A172 (cell line): ENCODE results near the gene ANTKMT. TPM values are rescaled to one million over a fixed set of nuclear protein-coding genes. Genes with fewer than 3 reads are reported as not detected.
"Not testable (repeated sequence)": the region's sequence is repeated elsewhere in the genome, so short reads cannot be mapped to it uniquely, and the experiment has no call there.

Experiments used
- DNase-seq: peaks from one replicate; pipeline ENCODE4 v3.0.0-alpha.2; 2015; ENCODE audit warnings: low spot score
- total RNA-seq: library from RNA; depleted of rRNA; stranded (reverse); fragments of >200 nt; shearing (Covaris generic); gene quantifications from 2 replicates; pipeline ENCODE4 v1.2.3, GENCODE V29; 2014

Gene ANTKMT
- total RNA-seq, 1 experiment from 2014 or later = 94.2 TPM

- peak; percentile 82 for DNase-seq
Observed at GRCh38 chr16:740764-741505, 20.0 kb downstream of the ANTKMT start, which contains the start of gene CIAO3. Gene CIAO3, minus strand, starts transcription at chr16:740997. Its CDS starts 12 bp downstream, at chr16:740985.

DNA sequence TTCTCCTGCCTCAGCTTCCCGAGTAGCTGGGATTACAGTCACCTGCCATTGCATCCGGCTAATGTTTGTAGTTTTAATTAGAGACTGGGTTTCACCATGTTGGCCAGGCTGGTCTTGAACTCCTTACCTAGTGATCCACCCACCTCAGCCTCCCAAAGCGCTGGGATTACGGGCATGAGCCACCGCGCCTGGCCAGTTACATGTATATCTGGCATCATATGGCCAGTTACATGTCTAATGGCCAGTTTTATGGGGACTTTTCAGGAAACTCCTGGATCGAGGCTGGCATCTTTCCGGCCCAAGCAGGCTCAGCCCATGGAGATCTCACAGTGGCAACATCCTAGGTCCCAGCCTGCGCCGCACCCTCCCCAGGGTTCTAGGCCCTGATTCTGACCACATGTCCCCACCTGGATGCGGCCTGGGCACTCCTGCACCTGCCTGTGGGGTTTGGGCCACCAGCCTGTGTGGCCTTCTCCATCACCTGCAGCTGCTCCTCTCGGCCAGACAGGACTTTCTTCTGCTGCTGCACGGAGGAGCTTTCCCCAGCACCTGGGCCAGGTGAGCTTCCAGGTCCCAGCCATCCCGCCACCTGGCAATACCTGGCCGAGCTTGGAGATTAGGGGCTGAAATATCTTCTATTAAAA lies 21.2 kb downstream of the ANTKMT start:
- no peak for DNase-seq

GRCh38 chr16:742894-743293 lies 21.9 kb downstream of the ANTKMT start:
- DNase-seq = not testable (repeated sequence)

GRCh38 chr16:743794-744500 lies 23.0 kb downstream of the ANTKMT start:
- no peak for DNase-seq

GRCh38 chr16:745739-746138 lies 24.8 kb downstream of the ANTKMT start:
- no peak for DNase-seq

DNA sequence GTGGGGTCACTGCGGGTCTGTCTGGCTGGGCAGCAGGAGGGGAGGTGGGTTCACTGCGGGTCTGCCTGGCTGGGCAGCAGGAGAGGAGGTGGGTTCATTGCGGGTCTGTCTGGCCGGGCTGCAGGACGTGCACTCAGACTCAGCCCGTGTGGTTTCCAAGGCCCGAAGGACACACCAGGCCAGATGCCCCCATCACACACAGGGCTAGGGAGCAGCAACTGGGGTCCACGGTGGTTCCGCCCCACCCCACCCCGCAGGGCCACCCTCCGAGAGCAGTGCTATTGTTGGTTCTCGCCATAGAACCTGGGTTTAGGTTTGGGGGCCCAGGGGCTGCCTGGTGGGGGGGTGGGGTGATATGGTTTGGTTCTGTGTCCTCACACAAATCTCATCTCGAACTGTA lies 25.7 kb downstream of the ANTKMT start:
- no peak for DNase-seq

- no peak for DNase-seq
Observed at GRCh38 chr16:747978-748746, 27.2 kb downstream of the ANTKMT start.

DNA sequence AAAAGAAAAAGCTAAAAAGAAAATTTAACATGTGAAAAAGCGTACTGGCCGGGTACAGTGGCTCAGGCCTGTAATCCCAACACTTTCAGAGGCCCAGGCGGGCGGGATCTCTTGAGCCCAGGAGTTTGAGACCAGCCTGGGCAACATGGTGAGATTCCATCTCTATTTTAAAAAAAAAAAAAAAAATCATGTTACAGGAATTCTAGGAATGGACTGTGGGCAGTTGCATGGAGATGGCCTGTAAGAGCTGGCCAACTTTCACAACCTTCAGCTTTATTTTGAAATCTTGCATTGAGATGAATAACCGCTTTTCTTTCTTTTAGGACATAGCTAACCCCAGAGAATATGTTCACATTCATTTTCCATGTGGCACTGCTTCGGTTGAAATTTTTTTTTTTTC lies 28.1 kb downstream of the ANTKMT start:
- no peak for DNase-seq

GRCh38 chr16:750485-750884 lies 29.5 kb downstream of the ANTKMT start:
- no peak for DNase-seq

GRCh38 chr16:751152-752006 lies 30.4 kb downstream of the ANTKMT start:
- DNase-seq = no peak

DNA sequence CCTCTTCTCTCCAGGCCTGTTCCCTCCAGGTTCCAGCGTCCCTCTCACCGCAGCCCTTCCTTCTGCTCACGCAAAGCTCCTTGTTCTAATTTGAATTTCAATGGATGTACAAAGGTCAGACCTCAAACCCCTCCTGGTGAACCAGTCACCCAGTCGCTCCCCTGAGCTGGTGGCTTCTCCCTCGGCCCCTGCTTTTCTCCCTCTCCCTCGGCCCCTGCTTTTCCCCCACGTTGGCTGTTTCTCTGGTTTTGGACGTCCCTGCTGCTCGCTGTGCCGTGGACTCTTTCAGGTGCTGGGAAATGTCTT lies 31.0 kb downstream of the ANTKMT start:
- DNase-seq = no peak

DNA sequence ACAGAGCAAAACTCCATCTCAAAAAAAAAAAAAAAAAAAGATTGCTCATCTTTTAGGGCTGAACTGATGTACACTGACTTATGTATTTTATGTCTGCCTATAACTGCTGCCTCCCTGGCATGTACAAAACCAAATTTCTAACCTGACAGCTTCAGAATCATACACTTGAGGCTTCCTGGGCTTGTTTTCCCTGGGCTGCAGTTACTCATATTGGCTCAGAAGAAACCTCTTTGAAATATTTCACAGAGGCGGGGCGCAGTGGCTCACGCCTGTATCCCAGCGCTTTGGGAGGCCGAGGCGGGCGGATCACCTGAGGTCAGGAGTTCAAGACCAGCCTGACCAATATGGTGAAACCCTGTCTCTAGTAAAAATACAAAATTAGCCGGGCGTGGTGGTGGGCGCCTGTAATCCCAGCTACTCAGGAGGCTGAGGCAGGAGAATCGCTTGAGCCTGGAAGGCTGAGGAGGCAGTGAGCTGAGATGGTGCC lies 33.2 kb downstream of the ANTKMT start:
- not testable (repeated sequence) for DNase-seq

GRCh38 chr16:754656-755055 lies 33.7 kb downstream of the ANTKMT start:
- no peak for DNase-seq

DNA sequence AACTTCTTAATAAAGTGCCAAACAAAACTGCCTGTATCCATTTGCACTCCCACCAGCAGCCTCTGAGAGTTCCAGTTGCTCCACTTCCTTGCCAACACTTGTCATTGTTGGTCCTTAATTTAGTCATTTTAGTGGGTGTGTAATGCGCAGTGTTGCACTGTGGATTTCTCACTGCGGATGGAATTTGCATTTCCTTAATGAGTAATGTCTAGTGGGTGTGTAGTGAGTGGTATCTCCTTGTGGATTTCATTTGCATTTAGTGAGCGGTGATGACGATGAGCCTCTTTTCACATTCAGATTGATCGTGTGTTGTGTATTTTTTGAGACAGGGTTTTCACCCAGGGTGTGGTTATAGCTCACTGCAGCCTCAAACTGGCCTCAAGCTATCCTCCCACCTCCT lies 35.5 kb downstream of the ANTKMT start:
- DNase-seq = no peak

DNA sequence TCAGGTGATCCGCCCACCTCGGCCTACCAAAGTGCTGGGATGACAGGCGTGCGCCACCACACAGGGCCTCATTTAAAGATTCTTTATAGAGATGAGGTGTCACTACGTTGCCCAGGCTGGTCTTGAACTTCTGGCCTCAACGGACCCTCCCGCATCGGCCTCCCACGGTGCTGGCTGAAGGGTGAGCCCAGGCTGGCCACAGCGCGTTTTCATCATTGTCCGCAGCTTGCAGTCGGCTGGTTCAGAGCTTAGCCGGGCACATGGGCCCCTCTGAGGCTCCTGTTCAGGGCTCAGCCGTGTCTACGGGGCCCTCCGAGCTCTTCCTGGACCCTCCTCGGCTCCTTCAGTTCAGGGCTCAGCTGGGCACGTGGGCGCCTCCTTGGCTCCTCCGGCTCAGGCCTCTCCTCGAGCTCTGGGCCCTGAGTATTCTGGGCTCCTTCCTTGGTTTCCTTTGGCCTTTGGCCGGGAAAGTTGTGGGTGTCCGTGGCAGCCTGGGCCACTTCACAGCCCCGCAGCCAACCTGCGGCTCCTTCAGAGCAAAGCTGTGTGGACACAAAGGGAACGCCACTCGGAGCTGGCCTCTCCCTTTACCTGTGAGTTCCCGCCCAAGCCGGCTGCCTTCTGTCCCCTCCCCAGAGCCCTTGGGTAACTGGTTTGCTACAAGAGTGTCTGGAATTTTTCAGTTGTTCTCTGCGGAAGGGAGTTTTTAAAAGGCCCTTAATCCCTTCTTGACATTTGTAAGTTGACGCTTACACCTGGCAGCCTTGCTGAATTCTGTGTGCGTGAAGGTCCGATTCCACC lies 38.4 kb downstream of the ANTKMT start:
- no peak for DNase-seq

DNA sequence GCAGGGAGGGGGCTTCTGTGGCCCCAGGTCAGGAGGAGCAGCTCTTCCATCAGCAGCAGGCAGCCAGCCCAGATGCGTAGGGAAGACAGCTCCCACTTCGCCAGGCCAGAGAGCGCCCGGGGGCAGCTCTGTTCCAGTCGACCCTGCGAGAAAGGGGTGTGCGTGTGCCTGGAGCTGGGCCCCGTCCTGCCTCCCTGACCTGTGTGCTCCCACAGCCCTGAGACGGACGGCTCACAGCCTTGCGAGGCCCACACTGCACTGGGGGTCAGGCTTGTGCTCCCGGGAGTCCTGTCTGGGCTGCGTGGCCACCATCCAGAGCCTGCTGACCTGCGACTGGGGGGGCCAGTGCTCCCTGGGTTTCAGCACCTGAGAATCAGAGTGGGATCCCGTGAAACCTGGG lies 39.1 kb downstream of the ANTKMT start:
- DNase-seq = no peak

DNA sequence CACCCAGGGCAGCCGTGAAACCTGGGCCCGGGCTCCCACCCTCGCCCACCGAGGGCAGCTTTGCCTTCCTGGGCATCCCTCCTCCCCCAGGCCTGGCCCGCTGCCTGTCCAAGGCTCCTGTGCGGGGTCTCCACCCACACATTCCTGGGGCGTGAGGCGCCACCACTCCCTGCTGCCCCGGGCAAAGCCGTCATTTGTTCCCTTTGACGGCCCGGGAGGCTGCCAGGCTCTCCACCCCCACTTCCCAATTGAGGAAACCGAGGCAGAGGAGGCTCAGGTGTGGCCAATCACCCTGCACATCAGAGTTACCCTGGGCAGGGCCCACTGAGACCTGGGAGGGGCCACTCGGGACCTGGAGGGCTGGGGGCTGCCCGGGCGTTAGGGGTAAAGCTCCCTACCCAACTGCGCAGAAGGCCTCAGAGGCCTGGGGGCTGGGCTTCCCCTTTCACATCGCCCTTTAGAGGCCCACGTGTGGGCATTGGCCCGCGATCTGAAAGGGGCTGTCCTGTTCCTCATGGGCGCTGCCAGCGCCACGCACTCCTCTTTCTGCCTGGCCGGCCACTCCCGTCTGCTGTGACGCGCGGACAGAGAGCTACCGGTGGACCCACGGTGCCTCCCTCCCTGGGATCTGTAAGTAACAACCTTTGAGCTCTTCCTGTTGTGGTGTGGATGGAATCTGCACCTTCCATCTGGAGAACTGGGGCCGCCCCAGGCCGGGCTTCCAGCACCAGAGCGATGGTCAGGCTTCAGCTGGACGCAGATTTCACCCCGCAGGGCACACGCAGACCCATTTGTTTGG lies 39.8 kb downstream of the ANTKMT start, which contains the start of gene MSLN:
TSS of gene MSLN (plus strand) at position 190 of the 799 bp plus-strand sequence. CDS start 1,947 bp downstream, outside the sequence.
- DNase-seq = peak; percentile 64

DNA sequence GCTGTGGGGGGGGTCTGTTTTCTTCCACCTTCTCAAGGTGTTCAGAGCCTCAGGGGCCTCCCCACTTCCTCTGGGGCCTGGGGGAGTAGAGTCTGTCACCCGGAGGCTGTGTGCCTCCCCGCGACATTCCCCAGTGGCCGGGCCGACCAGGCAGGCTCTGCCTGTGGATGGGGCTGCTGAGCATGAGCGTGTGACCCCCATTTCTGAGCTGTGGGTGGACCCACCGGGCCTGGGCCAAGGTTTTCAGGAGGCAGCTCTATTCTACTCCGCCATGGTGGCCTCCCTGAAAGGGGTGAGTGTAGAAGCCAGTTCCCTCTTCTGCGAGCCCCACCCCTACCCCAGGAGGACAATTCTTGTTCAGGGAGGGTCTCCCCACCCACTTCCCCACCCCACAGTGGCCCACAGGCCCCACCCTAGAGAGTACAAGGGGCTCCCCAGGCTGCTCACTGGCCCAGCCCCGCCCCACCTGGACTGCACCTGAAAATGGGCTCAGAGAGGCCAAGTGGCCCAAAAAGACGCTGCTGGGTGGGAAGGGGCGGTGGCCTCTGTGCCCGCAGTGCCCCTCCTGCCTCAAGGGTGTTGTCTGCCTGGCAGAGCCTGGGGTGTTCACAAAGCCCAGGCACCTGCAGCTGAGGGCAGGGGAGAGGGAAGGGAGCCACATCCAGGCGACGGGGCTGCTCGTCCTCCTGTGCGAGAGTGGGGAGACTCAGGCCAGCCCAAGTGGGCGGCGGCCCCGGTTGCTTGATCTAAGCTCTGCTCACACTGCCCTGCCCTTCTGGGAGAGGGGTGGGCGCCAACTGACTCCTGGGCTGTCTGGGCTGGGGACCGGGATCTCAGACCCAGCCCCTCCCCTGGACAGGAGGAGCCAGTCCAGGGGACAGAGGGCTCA lies 40.9 kb downstream of the ANTKMT start:
- DNase-seq = no peak
